Epidermal melanocyte (primary cell): ENCODE results near the gene SLC4A3.

Experiments used
- DNase-seq: peaks from one replicate; pipeline ENCODE4 v3.0.0; 2011; ENCODE audit warnings: low spot score; ENCODE audit not compliant: insufficient read length

SLC4A3 gene

DNA sequence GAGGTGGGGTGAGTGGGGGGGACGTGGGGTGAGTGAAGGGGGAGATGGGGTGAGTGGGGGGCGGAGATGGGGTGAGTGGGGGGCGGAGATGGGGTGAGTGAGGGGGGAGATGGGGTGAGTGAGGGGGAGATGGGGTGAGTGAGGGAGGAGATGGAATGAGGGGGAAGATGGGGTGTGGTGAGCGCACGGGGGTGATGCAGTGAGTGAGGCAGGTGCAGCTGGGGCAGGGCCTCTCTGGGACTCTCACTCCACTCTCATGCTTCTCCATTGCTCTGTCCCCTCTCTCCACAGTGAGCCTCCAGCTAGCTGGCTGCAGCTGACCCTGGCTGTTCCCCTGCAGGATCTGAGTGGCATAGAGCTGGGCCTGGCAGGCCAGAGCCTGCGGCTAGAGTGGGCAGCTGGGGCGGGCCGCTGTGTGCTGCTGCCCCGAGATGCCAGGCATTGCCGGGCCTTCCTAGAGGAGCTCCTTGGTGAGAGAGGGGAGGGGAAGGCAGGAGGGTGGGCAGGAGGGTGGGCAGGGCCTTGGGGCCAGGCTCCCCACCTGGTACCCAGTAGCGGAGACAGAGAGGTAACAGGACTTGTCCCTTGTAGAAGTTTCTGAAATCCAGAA lies 13.9 kb upstream of the SLC4A3 start:
- DNase-seq, result no peak

DNA sequence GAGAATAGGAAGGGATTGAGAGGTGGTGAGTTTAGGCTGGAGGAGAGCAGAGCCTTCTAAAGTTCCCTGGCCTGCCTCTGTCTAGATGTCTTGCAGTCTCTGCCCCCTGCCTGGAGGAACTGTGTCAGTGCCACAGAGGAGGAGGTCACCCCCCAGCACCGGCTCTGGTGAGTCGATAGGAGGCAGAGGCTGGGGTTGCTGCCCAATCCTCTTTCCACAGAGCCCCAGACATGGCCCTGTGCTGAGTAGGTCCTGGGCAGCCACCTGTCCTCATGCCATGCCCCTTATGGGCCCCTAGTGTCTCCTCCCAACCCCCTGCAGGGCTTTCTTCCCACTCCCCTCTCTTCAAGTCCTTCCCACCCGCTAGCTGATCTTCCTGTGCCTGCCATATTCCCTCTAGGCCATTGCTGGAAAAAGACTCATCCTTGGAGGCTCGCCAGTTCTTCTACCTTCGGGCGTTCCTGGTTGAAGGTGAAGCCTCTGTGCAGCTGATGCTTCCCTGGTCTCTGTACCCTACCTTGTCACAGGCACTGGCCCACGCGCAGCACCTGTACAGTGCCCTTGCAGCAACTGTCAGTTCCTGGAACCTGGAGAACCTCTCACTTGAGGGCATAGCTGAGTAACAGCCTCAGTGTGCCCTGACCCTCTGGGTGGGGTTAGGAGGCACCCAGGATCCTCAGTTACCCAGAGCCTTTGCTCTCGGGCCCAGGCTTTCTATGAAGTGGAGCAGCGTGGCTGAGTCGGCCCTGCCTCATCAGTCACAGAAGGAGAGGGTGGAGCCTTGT lies 13.2 kb upstream of the SLC4A3 start:
- no peak for DNase-seq

DNA sequence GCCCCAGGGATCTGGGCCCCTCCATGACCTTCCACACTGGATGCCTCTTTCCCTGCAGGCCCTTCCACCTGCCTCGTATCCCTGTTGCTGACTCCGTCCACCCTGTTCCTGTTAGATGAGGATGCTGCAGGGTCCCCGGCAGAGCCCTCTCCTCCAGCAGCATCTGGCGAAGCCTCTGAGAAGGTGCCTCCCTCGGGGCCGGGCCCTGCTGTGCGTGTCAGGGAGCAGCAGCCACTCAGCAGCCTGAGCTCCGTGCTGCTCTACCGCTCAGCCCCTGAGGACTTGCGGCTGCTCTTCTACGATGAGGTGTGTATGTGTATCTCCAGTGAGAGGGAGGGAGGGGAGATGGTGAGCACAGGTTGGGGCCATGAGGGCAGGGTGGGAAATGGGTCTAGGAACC lies 12.4 kb upstream of the SLC4A3 start:
- DNase-seq, result no peak

DNA sequence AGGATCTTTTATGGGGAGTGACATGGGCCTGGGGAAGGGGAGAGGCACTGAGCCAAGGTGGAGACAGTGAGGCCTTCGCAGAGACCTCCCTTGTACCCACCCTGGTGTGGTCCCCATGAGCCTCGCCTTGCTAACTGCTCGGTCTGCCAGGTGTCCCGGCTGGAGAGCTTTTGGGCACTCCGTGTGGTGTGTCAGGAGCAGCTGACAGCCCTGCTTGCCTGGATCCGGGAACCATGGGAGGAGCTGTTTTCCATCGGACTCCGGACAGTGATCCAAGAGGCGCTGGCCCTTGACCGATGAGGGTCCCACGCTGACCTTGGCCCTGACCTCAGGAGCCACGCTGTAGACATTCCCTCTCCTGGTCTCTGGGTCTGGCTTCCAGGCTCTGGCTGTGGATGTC lies 11.5 kb upstream of the SLC4A3 start:
- no peak for DNase-seq

DNA sequence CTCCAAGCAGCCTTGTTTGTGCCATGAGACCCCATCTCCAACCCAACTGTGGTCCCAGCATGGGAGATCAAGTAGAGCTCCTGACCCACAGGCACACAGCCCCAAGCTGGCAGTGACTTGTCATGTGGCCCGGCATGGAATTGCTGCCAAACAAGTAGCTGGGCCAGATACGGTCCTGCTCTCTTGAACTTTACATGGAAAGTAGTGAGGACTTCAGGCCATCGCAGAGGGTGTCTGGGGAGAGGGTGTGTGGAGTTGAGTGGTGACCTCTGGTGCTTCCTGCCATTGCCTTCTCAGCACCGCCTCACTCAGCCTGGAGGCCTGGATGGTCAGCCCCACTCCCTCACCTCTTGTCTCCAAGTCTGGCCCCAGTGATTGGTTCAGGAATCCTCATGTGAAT lies 10.9 kb upstream of the SLC4A3 start:
- no peak for DNase-seq

DNA sequence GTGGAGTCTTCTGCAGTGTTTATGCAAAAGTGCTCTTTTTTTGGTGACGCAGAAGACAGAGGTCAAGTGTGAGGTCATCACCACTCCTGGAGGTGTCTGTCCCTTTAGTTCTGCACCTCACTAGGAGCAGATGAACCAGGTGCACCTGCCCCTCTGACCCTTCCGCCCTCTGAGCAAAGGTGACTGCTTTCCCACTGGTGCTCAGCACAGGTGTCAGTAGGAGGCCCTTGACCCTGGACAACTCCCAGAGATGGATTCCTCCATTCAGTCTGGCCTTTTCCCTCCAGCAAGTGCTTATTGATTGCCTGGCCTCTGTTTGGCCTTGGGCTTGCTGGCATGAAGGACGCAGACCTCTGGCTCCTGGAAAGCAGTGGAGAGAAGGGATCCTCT lies 8.7 kb upstream of the SLC4A3 start:
- no peak for DNase-seq

DNA sequence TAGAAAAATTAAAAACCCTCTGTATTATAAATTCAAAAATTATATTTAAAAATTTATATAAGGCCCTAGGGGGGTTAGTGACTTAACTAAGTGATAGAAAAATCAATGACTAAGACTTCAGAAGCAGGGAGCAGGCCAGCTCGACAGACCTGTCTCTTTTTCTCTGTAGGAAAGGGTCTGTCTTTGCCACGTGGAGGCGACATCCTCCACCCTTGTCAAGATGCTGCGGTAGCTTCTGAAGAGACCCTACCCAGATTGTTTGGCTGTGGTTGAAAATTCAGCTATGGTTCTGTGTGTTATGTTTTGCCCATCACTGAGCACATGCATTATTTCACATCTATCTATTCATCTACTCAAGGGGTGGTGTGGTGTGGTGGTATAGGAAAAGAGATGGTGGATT lies 8.2 kb upstream of the SLC4A3 start:
- no peak for DNase-seq

DNA sequence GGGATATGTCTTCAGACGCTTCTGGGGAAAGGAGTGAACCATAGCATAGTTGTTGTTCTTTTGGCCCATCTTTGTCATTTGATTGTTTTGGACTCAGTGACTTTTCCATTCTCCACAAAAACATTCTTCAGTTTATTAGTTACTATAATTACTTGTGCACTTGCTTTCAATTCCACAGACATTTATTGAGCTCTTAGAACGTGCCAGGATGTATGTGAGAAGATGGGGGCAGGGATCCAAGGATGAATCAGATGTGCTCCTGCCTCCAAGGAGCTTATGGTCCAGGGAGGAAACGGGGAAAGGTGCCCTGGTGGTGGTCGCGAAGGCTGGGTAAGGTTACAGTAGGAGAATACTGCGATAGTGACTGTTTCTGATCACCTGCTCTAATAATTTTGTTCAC lies 6.9 kb upstream of the SLC4A3 start:
- DNase-seq, result no peak

DNA sequence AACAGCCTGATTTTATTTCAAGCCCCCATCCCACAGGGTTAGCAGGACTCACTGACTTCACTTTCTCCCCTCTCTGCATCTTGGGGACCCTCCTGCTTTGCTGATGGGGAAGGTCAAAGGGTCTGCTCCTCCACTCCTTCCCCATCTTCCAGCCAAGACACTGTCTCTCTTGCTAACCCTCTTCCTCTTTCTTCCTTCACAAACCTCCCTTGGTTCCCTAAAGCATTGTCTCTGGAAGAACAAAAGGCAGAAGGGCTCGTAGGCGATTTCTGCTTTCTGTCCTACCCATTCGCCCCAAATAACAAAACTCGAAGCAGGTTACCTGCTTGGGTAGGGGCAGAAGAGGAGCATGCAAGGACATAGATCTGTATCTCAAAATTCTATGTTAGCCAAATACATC lies 5.5 kb upstream of the SLC4A3 start:
- no peak for DNase-seq

DNA sequence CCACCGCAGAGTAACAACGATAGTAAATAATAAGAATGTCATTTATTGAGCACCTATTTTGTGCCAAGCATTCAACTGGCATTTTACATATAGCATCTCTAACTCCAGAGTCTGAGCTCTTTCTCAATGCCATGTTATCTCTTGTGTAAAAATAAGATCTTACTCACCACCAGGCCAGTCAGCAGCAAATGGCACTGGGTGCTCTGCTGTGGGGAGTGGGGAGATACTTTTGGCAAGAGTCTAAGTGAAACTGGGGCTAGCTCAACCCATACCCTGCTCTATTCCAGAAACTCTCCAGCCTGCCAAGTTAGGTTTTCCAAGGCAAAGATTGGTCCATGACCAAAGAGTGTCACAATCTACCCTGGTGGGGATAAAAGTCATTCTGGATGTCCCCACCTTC lies 5.0 kb upstream of the SLC4A3 start:
- no peak for DNase-seq

DNA sequence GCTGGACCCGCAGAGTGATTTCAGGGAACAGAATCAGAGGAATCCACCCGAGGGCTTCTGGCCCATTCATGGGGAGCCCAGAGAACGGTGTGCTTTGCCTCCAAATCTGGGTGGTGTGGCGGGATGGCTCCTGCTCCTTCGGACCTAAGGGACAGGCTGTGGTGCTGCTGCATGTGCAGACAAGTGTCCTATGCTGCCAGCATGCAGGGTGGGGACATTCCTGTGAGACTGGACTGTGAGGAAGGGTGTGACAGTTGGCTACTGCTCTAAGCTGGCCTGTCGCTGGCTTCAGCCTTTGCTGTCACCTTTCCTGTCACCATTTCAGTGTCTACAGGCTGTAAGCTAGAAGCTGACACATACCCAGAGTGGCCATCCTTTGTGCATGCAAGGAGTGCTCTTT lies 2.9 kb upstream of the SLC4A3 start:
- no peak for DNase-seq

DNA sequence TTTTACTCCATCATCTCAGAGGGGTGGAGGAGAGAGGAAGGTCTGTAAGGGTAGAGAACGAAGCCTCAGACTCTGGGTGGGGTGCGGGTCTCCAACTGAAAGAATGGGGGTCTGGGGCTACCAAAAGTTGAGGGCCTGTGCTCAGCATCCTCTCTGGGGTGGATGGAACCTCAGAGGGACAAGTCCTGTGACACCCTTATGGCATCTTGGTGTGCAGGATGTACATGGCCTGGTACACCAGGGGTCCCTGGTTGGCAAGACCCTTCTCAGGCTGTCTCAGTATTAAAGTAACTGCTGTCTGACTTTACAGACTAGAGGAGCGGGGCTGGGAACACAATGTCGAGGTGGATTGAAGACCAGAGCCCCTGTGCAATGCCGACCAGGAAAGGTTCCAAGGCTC lies 2.3 kb upstream of the SLC4A3 start:
- no peak for DNase-seq

DNA sequence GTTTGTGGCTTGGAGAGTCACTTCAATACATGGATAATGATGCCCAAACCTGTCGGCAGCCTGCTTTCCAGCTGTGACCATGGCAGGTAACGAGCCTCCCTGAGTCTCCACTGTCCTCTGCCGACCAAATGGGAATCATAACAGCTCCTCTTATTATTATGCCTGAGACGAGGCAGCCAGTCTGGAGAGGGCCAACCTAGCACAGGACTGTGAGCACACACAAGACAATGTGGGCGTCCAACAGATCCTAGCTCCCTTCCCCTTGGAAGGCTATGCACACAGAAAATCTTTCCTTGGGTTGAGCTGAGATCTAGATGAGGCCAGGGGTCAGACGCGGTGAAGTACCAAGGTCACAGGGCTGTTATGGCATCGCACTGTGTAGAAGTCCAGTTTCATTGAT lies 890 bp upstream of the SLC4A3 start:
- DNase-seq, result no peak

DNA sequence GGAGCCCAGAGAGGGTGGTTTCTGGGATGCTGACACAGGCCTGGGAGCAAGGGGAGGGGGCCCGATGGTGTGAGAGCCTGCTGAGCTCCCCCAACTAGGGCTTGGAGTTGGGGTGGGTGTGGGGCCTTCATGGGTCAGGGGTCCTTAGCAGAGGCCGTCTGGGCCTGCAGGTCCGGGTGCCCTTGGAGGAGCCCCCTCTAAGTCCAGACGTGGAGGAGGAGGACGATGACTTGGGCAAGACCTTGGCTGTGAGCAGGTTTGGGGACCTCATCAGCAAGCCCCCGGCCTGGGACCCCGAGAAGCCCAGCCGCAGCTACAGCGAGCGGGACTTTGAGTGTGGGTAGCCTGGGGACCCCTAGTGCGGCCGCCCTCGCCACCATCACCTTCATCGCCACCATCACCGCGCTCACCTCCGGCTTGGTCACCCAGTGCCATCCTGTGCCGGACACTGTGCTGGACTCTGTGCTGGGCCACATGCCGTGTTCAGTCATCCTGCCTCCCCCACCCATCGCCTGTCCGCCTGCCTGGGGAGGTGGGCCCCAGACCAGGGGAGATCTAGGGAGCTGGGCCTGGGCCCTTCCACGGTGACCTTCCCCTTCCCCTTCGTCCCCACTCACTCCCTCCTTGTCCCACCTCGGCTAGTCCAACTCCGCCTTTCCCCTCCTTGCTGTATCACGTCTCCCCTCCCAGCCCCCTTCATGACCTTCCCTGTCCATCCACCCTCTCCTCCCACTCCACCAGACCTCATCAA lies 980 bp downstream of the SLC4A3 start:
- DNase-seq, result no peak

DNA sequence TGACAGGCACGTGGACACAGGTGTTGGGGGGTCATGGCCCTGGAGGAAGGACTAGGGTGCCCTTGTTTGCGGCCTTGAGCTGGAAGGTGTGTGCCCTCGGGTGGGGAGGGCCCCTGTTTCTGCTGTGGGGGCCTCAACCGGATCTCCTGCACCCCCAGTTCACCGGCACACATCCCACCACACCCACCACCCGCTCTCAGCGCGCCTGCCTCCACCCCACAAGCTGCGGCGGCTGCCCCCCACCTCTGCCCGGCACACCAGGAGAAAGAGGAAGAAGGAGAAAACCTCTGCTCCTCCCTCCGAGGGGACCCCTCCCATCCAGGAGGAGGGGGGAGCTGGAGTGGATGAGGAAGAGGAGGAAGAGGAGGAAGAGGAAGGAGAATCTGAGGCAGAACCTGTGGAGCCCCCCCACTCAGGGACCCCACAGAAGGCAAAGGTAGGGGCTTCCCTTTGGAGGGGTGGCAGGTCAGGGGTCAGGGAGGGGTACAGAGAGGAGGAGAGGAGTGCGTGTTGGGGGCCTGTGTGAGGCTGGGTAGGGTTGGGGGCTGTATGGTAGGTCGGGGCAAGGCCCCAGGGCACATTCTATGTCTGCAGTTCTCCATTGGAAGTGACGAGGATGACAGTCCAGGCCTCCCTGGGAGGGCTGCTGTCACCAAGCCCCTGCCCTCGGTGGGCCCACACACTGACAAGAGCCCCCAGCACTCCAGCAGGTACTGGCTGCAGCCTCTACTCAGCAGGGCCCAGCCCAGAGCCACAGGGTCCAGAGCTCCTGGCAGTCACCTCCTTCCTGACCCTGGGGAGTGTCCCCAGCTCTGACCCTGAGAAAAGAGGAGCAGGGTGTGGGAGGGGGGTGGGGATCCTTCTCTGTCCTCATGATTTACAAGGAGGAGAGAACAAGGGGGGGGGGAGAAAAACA lies 1.8 kb downstream of the SLC4A3 start:
- DNase-seq, result no peak

DNA sequence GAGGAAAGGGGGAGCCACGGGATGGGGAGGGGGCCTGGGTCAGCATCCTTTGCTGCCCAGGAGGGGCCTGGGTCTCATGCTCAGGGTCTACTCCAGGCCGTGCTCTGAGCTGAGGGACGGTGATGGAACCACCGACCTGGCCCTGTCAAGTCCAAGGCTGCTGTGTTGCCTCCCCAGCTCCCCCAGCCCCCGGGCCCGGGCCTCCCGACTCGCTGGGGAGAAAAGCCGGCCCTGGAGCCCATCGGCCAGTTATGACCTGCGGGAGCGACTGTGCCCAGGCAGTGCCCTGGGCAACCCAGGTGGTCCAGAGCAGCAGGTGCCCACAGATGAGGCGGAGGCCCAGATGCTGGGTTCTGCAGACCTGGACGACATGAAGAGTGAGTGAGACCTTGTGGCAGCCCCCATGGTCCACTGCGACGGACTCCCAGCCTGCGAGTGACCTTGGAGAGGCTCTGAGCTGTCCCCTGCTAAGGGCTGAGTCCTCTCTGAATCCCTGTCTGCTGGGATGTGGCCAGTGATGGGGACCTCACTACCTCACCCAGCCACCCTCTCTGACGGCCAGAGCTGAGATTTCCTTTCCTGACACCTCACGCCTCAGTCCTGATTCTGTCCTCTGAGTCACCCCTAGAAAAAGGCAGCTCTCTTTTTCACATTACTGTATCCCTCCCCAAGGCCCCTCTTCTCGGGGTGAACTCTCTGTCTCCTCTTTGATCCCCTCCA lies 2.7 kb downstream of the SLC4A3 start:
- DNase-seq, result no peak

DNA sequence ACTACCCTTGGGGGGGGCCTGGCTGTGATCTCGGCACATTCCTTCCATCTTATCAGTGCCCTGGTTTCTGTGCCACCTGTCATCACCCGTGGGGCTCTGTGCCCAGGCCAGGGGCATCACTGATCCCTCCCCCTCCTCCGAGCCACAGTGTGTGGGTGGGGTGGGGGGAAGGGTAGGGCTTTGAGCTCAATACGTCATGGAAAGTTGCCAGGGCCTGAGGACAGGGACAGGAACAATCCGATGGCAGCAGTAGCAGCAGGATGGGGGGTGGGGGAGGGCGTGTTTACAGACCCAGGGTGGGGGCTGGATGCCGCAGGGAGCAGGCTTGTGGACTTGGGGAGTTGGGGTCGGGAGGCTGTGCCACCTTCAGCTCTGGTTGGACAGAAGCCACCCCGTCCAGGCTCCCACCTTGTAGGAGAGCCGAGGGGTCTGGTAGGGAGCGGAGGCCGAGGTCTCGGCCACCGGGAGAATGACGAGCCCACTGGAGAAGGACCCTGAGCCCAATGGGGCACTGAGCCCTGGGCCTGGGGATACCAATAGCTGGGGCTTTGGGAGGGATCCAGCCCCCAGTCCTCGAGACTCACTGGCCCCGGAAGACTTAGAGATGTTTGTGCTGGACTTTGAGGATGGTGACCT lies 3.5 kb downstream of the SLC4A3 start:
- DNase-seq, result no peak

DNA sequence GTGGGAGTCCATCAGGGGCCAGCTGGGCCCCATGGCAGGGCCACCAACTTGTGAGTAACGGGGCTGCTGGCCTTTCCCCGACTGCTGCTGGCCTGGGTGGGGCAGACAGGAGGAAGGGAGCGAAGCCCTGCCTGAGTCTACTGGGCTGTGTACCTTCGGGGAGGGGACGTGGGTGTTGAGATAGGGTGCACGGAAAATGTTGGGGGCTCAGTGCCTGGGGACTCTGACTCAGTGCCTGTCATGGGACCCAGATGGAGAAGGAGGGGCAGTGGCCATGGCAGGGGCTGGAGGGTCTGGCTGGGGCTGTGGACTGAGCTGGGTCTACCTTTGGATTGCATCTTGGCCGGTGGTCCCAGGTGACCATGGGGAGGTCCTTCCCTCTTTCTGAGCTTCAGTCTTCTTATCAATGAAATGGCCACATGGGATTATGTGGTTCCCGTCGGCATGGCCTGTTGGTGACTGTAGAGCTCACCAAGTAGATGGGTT lies 4.0 kb downstream of the SLC4A3 start:
- no peak for DNase-seq

DNA sequence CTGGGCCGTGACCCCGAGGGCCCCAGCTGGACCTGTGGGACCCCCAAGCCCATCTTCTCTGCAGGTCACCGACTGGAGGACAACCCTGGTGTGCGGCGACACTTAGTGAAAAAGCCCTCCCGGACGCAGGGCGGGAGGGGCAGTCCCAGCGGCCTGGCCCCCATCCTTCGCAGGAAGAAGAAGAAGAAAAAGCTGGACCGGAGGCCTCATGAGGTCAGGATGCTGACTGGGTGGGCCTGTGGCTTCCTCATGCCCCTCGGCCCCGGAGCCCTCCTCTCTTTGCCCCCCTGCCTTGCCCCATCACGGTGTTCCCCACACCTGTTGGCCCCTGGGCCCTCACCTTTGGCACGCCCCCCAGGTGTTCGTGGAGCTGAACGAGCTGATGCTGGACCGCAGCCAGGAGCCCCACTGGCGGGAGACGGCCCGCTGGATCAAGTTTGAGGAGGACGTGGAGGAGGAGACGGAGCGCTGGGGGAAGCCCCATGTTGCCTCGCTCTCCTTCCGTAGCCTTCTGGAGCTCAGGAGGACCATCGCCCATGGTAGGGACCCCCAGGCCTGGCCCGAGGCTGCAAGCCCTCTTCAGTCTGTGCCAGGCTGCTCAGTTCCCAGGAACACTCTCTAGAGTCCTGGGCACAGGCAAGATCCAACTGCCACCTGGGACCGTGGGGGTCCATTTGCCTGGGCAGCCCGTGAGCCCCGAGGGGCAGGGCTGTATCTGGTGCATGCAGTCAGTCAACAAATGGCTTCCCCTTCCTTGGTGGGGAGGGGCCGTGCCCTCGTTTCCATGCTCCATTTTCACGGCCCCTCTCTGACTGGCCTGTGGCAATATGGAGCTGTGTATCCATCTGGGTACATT lies 4.7 kb downstream of the SLC4A3 start:
- no peak for DNase-seq

DNA sequence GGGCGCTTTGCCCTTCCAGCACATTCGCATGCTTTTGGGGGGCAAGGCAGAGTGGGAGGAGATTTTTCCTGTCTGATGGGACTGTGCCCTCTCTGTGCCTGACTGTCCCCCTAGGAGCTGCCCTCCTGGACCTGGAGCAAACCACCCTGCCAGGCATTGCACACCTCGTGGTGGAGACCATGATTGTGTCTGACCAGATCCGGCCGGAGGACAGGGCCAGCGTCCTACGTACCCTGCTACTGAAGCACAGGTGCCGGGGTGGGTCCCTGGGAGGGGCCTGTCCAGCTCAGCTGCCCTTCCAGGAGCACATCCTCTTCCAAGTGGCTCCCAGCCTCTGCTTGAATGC lies 5.3 kb downstream of the SLC4A3 start:
- DNase-seq, result no peak
